HepG2 (cell line): ENCODE data around the gene KMT2B. TPM values are rescaled to one million over a fixed set of nuclear protein-coding genes. Genes with fewer than 3 reads are reported as not detected.

Source experiments
- ATAD3A ChIP-seq: sonication (generic); formaldehyde crosslinking; IDR thresholded peaks from 2 replicates; pipeline ENCODE4 v1.4.0; 2020; ENCODE audit warnings: missing genetic modification reagents
- CC2D1A ChIP-seq: sonication (generic); formaldehyde crosslinking; IDR thresholded peaks from 2 replicates; pipeline ENCODE4 v1.8.1; 2023; ENCODE audit warnings: mild to moderate bottlenecking, missing genetic modification reagents
- ONECUT2 ChIP-seq: sonication (generic); formaldehyde crosslinking; IDR thresholded peaks from 2 replicates; pipeline ENCODE4 v1.4.0; 2020; ENCODE audit warnings: missing genetic modification reagents
- RBM39 ChIP-seq: fragments of 200-400 bp; formaldehyde crosslinking; IDR thresholded peaks from one replicate; pipeline ENCODE4 v1.6.1; 2018; ENCODE audit warnings: antibody characterized with exemption, mild to moderate bottlenecking, low read depth, low read length; ENCODE audit not compliant: poor library complexity, severe bottlenecking
- RFXANK ChIP-seq: IDR thresholded peaks from 2 replicates; pipeline ENCODE4 v1.6.1; 2016
- SIX4 ChIP-seq: sonication (generic); formaldehyde crosslinking; IDR thresholded peaks from 2 replicates; pipeline ENCODE4 v1.4.0; 2020; ENCODE audit warnings: missing genetic modification reagents
- SP140L ChIP-seq: sonication (generic); formaldehyde crosslinking; IDR thresholded peaks from 2 replicates; pipeline ENCODE4 v1.4.0; 2020; ENCODE audit warnings: missing genetic modification reagents, borderline replicate concordance
- TSC22D2 ChIP-seq: sonication (generic); formaldehyde crosslinking; IDR thresholded peaks from 2 replicates; pipeline ENCODE4 v1.5.1; 2020; ENCODE audit warnings: missing genetic modification reagents, mild to moderate bottlenecking, borderline replicate concordance
- ZNF225 ChIP-seq: sonication (generic); formaldehyde crosslinking; IDR thresholded peaks from 2 replicates; pipeline ENCODE4 v1.4.0; 2020; ENCODE audit warnings: mild to moderate bottlenecking, missing genetic modification reagents
- ZNF234 ChIP-seq: sonication (generic); formaldehyde crosslinking; conservative IDR thresholded peaks from 2 replicates; pipeline ENCODE4 v1.5.1; 2020; ENCODE audit warnings: mild to moderate bottlenecking, missing genetic modification reagents
- ZNF251 ChIP-seq: sonication (generic); formaldehyde crosslinking; IDR thresholded peaks from 2 replicates; pipeline ENCODE4 v1.9.0; 2021; ENCODE audit warnings: mild to moderate bottlenecking, missing genetic modification reagents
- ZNF33A ChIP-seq: sonication (generic); formaldehyde crosslinking; IDR thresholded peaks from 2 replicates; pipeline ENCODE4 v1.5.1; 2020; ENCODE audit warnings: missing genetic modification reagents, mild to moderate bottlenecking, moderate library complexity, borderline replicate concordance
- ZNF430 ChIP-seq: sonication (generic); formaldehyde crosslinking; IDR thresholded peaks from 2 replicates; pipeline ENCODE4 v1.9.0; 2021; ENCODE audit warnings: mild to moderate bottlenecking, missing genetic modification reagents
- ZNF574 ChIP-seq: sonication (generic); formaldehyde crosslinking; IDR thresholded peaks from 2 replicates; pipeline ENCODE4 v1.4.0; 2020; ENCODE audit warnings: missing genetic modification reagents
- ZNF616 ChIP-seq: sonication (generic); formaldehyde crosslinking; IDR thresholded peaks from 2 replicates; pipeline ENCODE4 v1.5.0; 2020; ENCODE audit warnings: low read depth, mild to moderate bottlenecking, missing genetic modification reagents
- ZNF747 ChIP-seq: sonication (generic); formaldehyde crosslinking; IDR thresholded peaks from 2 replicates; pipeline ENCODE4 v1.8.1; 2023; ENCODE audit warnings: missing genetic modification reagents, mild to moderate bottlenecking, borderline replicate concordance
- ZNF749 ChIP-seq: sonication (generic); formaldehyde crosslinking; IDR thresholded peaks from 2 replicates; pipeline ENCODE4 v1.8.0; 2022; ENCODE audit warnings: mild to moderate bottlenecking, missing genetic modification reagents, moderate library complexity, borderline replicate concordance
- ZNF784 ChIP-seq: sonication (generic); formaldehyde crosslinking; IDR thresholded peaks from 2 replicates; pipeline ENCODE4 v1.5.1; 2020; ENCODE audit warnings: missing genetic modification reagents, mild to moderate bottlenecking, borderline replicate concordance
- ZUFSP ChIP-seq: sonication (generic); formaldehyde crosslinking; IDR thresholded peaks from 2 replicates; pipeline ENCODE4 v1.9.0; 2021; ENCODE audit warnings: missing genetic modification reagents, mild to moderate bottlenecking, borderline replicate concordance
- polyA plus RNA-seq, 8 experiments: library from polyadenylated mRNA; depleted of rRNA in 3 of 8; stranded (reverse) in 7 of 8; unstranded in 1 of 8; fragments of >200 nt; fragmentation: Illumina TruSeq in 4 of 8; extraction: Trizol in 4 of 8; gene quantifications; 2 replicates each; pipeline versions ENCODE4 v1.2.1 to v1.2.3, GENCODE V29; 2011 to 2016; ENCODE audit warnings: low read depth in 4 of 8, missing spikeins in 1 of 8, mixed read lengths in 1 of 8; ENCODE audit not compliant: insufficient read depth in 1 of 8
- total RNA-seq, 5 experiments: library from RNA; depleted of rRNA; stranded (reverse); fragments of >200 nt; fragmentation: Illumina TruSeq; extraction: Trizol; gene quantifications; 2 replicates each; pipeline ENCODE4 v1.2.3, GENCODE V29; 2016; ENCODE audit warnings: low read depth in 1 of 5
- TF ChIP-seq, protein P1 (sequence below): sonication (generic); formaldehyde crosslinking; IDR thresholded peaks from 2 replicates; pipeline ENCODE4 v1.4.0; 2020; ENCODE audit warnings: missing genetic modification reagents
- TF ChIP-seq, protein P2 (sequence below): sonication (generic); formaldehyde crosslinking; IDR thresholded peaks from 2 replicates; pipeline ENCODE4 v1.5.0; 2020; ENCODE audit warnings: missing genetic modification reagents

The KMT2B gene
- total and polyA plus RNA-seq, 2 of the 13 experiments (the other 11 are each of a cell fraction or from before 2014, with no cell fraction given) = 6.2 to 16.9 TPM

GRCh38 chr19:35748106-35749020, 30.6 kb downstream of the KMT2B start, which contains the start of gene LIN37 (continued):
- TF ChIP-seq ZUFSP (CRISPR knock-in tag) = no peak
- TF ChIP-seq RBM39 = no peak
- TF ChIP-seq, protein P1, sequence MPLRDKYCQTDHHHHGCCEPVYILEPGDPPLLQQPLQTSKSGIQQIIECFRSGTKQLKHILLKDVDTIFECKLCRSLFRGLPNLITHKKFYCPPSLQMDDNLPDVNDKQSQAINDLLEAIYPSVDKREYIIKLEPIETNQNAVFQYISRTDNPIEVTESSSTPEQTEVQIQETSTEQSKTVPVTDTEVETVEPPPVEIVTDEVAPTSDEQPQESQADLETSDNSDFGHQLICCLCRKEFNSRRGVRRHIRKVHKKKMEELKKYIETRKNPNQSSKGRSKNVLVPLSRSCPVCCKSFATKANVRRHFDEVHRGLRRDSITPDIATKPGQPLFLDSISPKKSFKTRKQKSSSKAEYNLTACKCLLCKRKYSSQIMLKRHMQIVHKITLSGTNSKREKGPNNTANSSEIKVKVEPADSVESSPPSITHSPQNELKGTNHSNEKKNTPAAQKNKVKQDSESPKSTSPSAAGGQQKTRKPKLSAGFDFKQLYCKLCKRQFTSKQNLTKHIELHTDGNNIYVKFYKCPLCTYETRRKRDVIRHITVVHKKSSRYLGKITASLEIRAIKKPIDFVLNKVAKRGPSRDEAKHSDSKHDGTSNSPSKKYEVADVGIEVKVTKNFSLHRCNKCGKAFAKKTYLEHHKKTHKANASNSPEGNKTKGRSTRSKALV = no peak
- TF ChIP-seq, protein P2, sequence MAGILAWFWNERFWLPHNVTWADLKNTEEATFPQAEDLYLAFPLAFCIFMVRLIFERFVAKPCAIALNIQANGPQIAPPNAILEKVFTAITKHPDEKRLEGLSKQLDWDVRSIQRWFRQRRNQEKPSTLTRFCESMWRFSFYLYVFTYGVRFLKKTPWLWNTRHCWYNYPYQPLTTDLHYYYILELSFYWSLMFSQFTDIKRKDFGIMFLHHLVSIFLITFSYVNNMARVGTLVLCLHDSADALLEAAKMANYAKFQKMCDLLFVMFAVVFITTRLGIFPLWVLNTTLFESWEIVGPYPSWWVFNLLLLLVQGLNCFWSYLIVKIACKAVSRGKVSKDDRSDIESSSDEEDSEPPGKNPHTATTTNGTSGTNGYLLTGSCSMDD (CRISPR knock-in tag) = no peak
- TF ChIP-seq ZNF430 (CRISPR knock-in tag) = no peak
- TF ChIP-seq ZNF251 (CRISPR knock-in tag) = 0 out of 2 replicates have a peak, but pooled peaks have one; percentile 77
- no peak for TF ChIP-seq SIX4 (CRISPR knock-in tag)
- 0 out of 2 replicates have a peak, but pooled peaks have one; percentile 40 for TF ChIP-seq ZNF616 (CRISPR knock-in tag)
- TF ChIP-seq SP140L (CRISPR knock-in tag) = no peak
- TF ChIP-seq ZNF747 = no peak
- peak; percentile 91 for TF ChIP-seq ZNF574
- TF ChIP-seq ZNF33A (CRISPR knock-in tag) = no peak
- no peak for TF ChIP-seq ZNF784
- TF ChIP-seq TSC22D2 (CRISPR knock-in tag) = no peak
- no peak for TF ChIP-seq CC2D1A (CRISPR knock-in tag)
- TF ChIP-seq ATAD3A (CRISPR knock-in tag) = no peak
- no peak for TF ChIP-seq ZNF225
- no peak for TF ChIP-seq ZNF234 (CRISPR knock-in tag)
- TF ChIP-seq ZNF749 (CRISPR knock-in tag) = no peak
- no peak for TF ChIP-seq ONECUT2 (CRISPR knock-in tag)
- TF ChIP-seq RFXANK (CRISPR knock-in tag) = no peak
